GM21737 (cell line): ENCODE results near the gene AFF4.
"Not testable (repeated sequence)": the region's sequence is repeated elsewhere in the genome, so short reads cannot be mapped to it uniquely, and the experiment has no call there.

Source experiments
- ATAC-seq: cut with Tn5 transposase; IDR thresholded peaks from one replicate; pipeline ENCODE4 v1.9.1; 2021; ENCODE audit warnings: mild to moderate bottlenecking, moderate library complexity; ENCODE audit not compliant: unreplicated experiment

Gene AFF4

GRCh38 chr5:132961123-132961815 is 2.2 kb downstream of the AFF4 start:
- not testable (repeated sequence) for ATAC-seq

GRCh38 chr5:132956166-132956799 is 7.2 kb downstream of the AFF4 start:
- not testable (repeated sequence) for ATAC-seq

DNA sequence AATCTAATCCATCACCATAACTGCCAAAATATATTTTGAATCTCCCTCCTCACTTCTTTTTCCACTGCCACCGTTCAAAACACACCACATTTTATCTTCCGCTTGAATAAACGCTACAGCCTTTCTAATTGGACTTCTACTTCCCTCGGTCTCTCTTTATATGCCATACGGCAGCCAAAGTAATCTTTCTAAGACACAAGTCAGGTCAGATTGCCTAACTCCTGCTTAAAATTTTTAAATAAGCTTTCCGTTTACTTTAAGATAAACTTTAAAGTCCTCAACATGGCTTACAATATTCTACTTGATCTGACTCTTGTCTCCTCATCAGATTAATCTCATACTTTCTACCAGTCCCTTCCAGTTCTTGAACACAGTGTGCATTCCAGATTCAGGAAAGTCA is 9.7 kb downstream of the AFF4 start:
- ATAC-seq, result no peak

DNA sequence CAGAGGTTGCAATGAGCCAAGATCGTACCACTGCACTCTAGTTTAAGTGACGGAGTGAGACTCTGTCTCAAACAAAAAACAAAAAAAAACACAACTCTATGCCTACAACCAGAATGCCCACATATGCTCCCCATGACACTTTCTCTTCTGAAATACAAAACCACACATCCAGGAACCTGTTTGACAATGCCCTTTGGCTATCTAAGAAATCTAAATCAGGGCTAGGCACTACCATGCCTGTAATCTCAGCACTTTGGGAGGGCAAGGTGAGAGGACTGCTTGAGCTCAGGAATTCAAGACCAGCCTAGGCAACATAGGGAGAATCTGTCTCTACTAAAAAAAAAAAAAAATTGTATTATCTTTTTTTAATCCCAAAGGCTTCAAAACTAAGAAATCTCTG is 10.6 kb downstream of the AFF4 start:
- no peak for ATAC-seq

DNA sequence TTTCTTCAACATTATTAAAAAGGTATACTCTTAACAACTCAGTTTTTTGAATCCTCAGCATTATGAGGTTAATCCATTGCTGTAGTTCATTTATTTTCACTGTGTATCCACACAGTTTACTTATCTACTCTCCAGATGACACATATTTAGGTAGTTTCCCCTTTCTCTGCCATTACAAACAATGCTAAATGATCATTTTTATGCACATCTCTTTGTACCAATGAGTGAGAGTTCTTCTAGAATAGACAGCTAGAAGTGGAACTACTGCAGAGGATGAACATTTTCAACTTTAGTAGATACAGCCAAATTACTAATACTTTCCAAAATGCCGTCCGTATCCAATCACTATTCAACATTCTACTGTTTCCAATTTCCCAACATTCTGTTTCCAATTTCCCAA is 11.5 kb downstream of the AFF4 start:
- no peak for ATAC-seq

DNA sequence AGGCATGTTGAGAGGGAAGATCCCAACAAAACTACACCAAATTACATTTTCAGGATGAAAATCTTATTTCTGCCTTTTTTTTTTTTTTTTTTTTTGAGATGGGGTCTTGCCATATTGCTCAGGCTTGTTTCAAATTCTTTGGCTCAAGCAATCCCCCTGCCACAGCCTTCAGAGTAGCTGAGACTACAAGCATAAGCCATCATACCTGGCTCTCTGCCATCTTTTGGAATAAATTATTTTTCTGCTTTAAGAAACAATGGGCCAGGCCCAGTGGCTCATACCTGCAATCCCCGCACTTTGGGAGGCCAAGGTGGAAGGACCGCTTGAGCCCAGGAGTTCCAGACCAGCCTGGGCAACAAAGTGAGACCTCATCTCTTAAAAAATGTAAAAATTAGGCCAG is 14.3 kb downstream of the AFF4 start:
- no peak for ATAC-seq

DNA sequence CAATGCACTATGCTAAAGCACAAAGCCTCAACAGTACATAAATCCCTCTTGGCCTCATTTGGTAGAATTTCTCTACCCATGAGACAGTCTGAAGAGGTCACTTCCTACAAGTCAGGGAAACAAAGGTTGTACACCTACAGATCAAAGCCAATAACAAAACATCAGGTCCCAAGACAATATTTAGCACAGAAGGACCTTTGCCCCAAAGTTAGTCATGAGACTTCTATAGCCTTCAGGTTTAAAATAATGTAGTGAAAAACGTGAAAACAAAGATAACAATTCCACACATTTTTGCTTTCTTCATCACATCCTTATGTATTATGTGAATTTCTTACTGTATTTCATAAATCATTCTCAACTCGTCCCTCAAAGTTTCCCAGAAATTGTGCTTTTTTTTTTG is 15.8 kb downstream of the AFF4 start:
- no peak for ATAC-seq

DNA sequence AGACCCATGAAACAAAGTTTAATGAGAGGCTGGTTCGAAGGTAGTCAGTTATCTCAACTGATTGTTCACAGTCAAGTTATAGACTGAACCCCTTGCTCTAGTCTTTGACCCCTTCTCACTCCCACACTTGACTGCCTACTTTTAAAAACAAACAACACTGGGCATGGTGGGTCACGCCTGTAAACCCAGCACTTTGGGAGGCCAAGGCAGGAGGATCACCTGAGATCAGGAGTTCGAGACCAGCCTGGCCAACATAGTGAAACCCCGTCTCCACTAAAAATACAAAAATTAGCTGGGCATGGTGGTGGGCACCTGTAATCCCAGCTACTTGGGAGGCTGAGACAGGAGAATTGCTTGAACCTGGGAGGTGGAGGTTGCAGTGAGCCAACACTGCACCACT is 18.1 kb downstream of the AFF4 start:
- ATAC-seq, result not testable (repeated sequence)

GRCh38 chr5:132943362-132944022 is 19.9 kb downstream of the AFF4 start:
- no peak for ATAC-seq

DNA sequence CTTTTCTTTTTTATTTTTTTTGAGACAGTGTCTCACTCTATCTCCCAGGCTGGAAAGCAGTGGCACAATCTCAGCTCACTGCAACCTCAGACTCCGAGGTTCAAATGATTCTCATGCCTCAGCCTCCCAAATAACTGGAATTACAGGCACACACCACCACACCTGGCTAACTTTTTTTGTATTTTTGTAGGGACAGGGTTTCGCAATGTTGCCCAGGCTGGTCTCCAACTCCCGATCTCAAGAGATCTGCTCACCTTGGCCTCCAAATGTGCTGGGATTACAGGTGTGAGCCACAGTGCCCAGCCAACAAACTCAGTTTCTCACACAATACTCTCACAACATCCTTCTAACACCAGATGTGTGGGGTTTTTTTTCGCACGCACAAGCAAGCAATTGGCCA is 22.1 kb downstream of the AFF4 start:
- no peak for ATAC-seq

DNA sequence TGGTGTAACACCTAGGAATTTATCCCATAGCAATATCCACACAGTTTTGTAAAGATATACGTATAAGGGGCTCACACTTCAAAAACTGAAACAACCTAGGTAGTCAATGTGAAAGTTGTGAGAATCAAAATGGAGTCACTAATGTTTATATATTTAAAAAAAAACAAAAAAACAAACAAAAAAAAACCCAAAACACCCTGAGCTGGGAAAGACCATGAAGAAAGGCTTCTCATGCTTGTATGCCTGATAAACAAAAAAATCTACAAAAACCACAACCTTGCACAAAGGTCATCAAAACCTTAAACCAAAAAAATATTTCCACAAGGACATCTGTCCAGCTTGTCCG is 35.4 kb downstream of the AFF4 start:
- no peak for ATAC-seq

- no peak for ATAC-seq
Measured at GRCh38 chr5:132927355-132928061, 35.9 kb downstream of the AFF4 start.

- ATAC-seq, result no peak
Measured at GRCh38 chr5:132926437-132926836, 37.0 kb downstream of the AFF4 start.

DNA sequence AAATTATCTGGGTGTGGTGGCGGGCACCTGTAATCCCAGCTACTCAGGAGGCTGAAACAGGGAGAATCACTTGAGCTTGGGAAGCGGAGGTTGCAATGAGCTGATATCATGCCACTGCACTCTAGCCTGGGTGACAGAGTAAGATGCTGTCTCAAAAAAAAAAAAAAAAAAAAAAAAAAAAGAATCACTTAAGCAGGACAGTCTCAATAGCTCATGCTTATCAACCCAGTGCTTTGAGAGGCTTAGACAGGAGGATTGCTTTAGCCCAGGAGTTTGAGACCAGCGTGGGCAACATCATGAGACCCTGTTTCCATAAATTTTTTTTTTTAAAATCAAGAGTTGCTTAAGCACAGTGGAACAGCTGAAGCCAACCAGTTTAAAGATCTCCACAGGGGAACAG is 47.3 kb downstream of the AFF4 start:
- no peak for ATAC-seq

DNA sequence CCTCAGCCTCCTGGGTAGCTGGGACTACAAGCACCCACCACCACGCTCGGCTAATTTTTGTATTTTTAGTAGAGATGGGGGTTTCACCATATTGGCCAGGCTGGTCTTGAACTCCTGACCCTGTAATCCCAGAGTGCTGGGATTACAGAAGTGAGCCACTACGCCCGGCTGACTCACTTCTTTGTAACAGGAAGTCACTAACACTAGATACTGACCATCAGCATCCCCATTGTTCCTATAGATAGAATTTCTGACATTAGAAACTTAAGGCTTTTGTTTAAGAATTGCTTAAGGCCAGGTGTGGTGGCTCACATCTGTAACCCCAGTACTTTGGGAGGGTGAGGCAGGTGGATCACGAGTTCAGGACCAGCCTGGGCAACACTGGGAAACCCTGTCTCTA is 47.8 kb downstream of the AFF4 start:
- no peak for ATAC-seq

DNA sequence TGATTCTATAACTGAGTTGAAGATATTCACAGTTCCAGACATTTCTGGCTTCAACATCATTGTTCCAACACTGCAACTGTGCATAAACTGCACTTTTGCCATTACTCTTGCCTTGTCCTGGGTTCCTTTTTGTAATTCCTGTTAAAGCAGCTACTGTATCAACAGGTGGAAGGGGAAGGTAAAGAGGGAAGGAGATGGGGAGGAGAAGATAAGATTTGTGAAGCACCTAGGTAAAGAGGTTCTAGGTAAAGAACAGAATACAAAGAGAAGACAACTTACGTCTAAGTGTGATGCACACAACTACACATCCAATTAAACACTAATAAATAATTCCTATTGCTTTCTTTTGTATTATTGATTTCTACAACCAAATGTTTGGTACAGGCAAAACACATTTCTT is 53.7 kb downstream of the AFF4 start:
- no peak for ATAC-seq

GRCh38 chr5:132907161-132907560 is 56.3 kb downstream of the AFF4 start:
- ATAC-seq, result no peak

GRCh38 chr5:132905938-132906337 is 57.5 kb downstream of the AFF4 start:
- no peak for ATAC-seq

- ATAC-seq, result no peak
Measured at GRCh38 chr5:132901730-132902129, 61.7 kb downstream of the AFF4 start.

GRCh38 chr5:132901036-132901435 is 62.4 kb downstream of the AFF4 start:
- no peak for ATAC-seq

DNA sequence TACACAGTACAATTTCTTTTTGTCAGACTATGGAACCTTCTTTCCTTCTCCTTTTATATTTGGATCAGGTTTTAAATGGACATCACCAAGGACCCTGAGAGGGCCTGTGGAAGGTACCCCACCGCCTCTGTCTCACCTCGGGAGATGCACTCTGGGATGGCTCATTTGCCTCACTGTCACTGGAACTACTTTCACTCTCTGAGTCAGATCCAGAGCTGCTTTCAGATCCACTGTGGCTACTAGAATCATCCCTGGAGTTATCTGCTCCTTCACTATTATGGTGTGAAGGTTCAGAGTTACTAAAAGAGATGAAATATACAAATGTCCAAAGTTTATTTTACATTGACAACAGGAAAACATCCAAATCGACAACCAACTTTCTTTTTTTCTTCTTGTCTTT is 65.3 kb downstream of the AFF4 start:
- no peak for ATAC-seq

- no peak for ATAC-seq
Measured at GRCh38 chr5:132896685-132897084, 66.7 kb downstream of the AFF4 start.
